HG03460 (cell line): ENCODE results near the gene P2RY2.
"Not testable (repeated sequence)": the region's sequence is repeated elsewhere in the genome, so short reads cannot be mapped to it uniquely, and the experiment has no call there.

ENCODE experiments used
- ATAC-seq: cut with Tn5 transposase; IDR thresholded peaks from one replicate; pipeline ENCODE4 v1.9.1; 2021; ENCODE audit not compliant: unreplicated experiment

Gene P2RY2

GRCh38 chr11:73187854-73188253 lies 30.2 kb upstream of the P2RY2 start:
- ATAC-seq = no peak

GRCh38 chr11:73188301-73188700 lies 29.8 kb upstream of the P2RY2 start:
- no peak for ATAC-seq

GRCh38 chr11:73189315-73189714 lies 28.8 kb upstream of the P2RY2 start:
- ATAC-seq = no peak

GRCh38 chr11:73189723-73190556 lies 28.1 kb upstream of the P2RY2 start:
- ATAC-seq = no peak

GRCh38 chr11:73190557-73190885 lies 27.6 kb upstream of the P2RY2 start:
- ATAC-seq = no peak

GRCh38 chr11:73191151-73191550 lies 26.9 kb upstream of the P2RY2 start:
- ATAC-seq = no peak

- no peak for ATAC-seq
Measured at GRCh38 chr11:73192272-73192671, 25.8 kb upstream of the P2RY2 start.

GRCh38 chr11:73193251-73194033 lies 24.6 kb upstream of the P2RY2 start:
- ATAC-seq = no peak

GRCh38 chr11:73194034-73194507 lies 24.0 kb upstream of the P2RY2 start:
- no peak for ATAC-seq

GRCh38 chr11:73194593-73194992 lies 23.5 kb upstream of the P2RY2 start:
- no peak for ATAC-seq

GRCh38 chr11:73195191-73196007 lies 22.7 kb upstream of the P2RY2 start:
- ATAC-seq = no peak

- no peak for ATAC-seq
Measured at GRCh38 chr11:73196576-73196975, 21.5 kb upstream of the P2RY2 start.

- ATAC-seq = no peak
Measured at GRCh38 chr11:73197348-73197747, 20.7 kb upstream of the P2RY2 start.

- not testable (repeated sequence) for ATAC-seq
Measured at GRCh38 chr11:73197787-73198186, 20.3 kb upstream of the P2RY2 start.

GRCh38 chr11:73198677-73199076 lies 19.4 kb upstream of the P2RY2 start:
- ATAC-seq = no peak

GRCh38 chr11:73199446-73199845 lies 18.6 kb upstream of the P2RY2 start:
- ATAC-seq = no peak

GRCh38 chr11:73200256-73200655 lies 17.8 kb upstream of the P2RY2 start:
- no peak for ATAC-seq

GRCh38 chr11:73201249-73201648 lies 16.8 kb upstream of the P2RY2 start:
- ATAC-seq = no peak

- ATAC-seq = no peak
Measured at GRCh38 chr11:73201888-73202780, 15.9 kb upstream of the P2RY2 start.

GRCh38 chr11:73203322-73203721 lies 14.8 kb upstream of the P2RY2 start:
- ATAC-seq = no peak
